Measurements from ENCODE around the gene FLYWCH2. TPM values are rescaled to one million over a fixed set of nuclear protein-coding genes. Genes with fewer than 3 reads are reported as not detected.

The FLYWCH2 gene
- total and polyA plus RNA-seq, 9 of the 15 experiments (the other 6 are each of a cell fraction or from before 2014, with no cell fraction given) = 0.70 to 55.5 (median 7.6) TPM

- TF ChIP-seq USF1 (CRISPR knock-in tag; IDR thresholded peaks at IDR 0.05) (no peak), E2F1 (CRISPR knock-in tag; IDR thresholded peaks at IDR 0.05) (peak; percentile 23; the same call in 1 of the 2 replicates), CTCF (IDR thresholded peaks at IDR 0.05 in 2 of 3, conservative IDR thresholded peaks at IDR 0.05 in 1 of 3; ENCODE audit: insufficient read depth in 2 of 3, low read depth in 1 of 3, low read length in 3 of 3) (0 out of 6 replicates have a peak, but pooled peaks of 1 of the 3 experiments have one; percentile 2), JUNB (CRISPR knock-in tag; conservative IDR thresholded peaks at IDR 0.05) (no peak), ZNF740 (CRISPR knock-in tag; IDR thresholded peaks at IDR 0.05) (no peak), ZNF740 (tag; IDR thresholded peaks at IDR 0.05) (no peak), FOXK1 (CRISPR knock-in tag; IDR thresholded peaks at IDR 0.05; ENCODE audit: borderline replicate concordance) (no peak; the same call in 1 of the 2 replicates), RUNX1 (IDR thresholded peaks at IDR 0.05; ENCODE audit: low read depth) (no peak), GTF3C2 (IDR thresholded peaks at IDR 0.05; ENCODE audit: borderline replicate concordance, extremely low read depth, insufficient read length) (no peak), SIN3A (IDR thresholded peaks at IDR 0.05; ENCODE audit: borderline replicate concordance in 2 of 2, control insufficient read depth in 1 of 2, low read depth in 2 of 2, low read length in 2 of 2) (peak in 1 of 2 experiments; percentile 68; a peak in 2 of 4 replicates), RBM17 (IDR thresholded peaks at IDR 0.05; ENCODE audit: borderline replicate concordance, low read depth, low read length) (no peak), BDP1 (IDR thresholded peaks at IDR 0.05; ENCODE audit: insufficient read depth, insufficient read length) (no peak)
These were observed at the start of gene FLYWCH2 (continued) for GRCh38 chr16:2882650-2883457.
